GM10266 (cell line): ENCODE measurements around the gene SLC44A5.

Experiments
- DNase-seq: peaks from one replicate; pipeline ENCODE4 v3.0.0; 2012; ENCODE audit errors: extremely low spot score
- CTCF ChIP-seq: IDR thresholded peaks from 2 replicates; pipeline ENCODE4 v1.5.1; 2012; ENCODE audit warnings: mild to moderate bottlenecking, low read depth; ENCODE audit not compliant: control insufficient read depth, insufficient read depth; ENCODE audit errors: missing control alignments

The SLC44A5 gene

GRCh38 chr1:75312620-75313019, 298.3 kb downstream of the SLC44A5 start:
- DNase-seq: no peak
- TF ChIP-seq CTCF: no peak

DNA sequence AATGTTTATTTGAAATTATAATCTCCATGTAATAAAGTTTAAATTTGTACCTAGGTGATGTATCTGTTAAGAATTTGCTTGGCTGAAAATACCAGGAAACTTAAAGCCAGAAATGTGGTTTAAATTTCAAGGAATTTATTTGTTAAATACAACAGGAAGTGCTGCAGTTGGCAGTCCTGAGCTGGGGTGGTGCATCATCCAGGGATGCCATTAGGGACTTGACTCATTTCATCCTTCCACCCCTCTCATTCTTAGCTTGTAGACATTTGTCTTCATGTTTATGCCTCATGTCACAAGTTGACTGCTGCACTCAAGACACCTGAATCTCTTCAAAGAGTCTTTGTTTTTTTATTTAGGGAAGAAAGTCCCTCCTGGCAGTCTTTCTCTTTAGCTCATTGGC, 300.8 kb downstream of the SLC44A5 start:
- DNase-seq: no peak
- TF ChIP-seq CTCF: no peak

GRCh38 chr1:75308365-75308764, 302.5 kb downstream of the SLC44A5 start:
- TF ChIP-seq CTCF: no peak
- no peak for DNase-seq

- TF ChIP-seq CTCF: no peak
- DNase-seq: no peak
Measured at GRCh38 chr1:75305061-75305460, 305.9 kb downstream of the SLC44A5 start.

GRCh38 chr1:75293270-75293669, 317.6 kb downstream of the SLC44A5 start:
- DNase-seq: no peak
- TF ChIP-seq CTCF: no peak

GRCh38 chr1:75292013-75292412, 318.9 kb downstream of the SLC44A5 start:
- DNase-seq: no peak
- TF ChIP-seq CTCF: no peak

DNA sequence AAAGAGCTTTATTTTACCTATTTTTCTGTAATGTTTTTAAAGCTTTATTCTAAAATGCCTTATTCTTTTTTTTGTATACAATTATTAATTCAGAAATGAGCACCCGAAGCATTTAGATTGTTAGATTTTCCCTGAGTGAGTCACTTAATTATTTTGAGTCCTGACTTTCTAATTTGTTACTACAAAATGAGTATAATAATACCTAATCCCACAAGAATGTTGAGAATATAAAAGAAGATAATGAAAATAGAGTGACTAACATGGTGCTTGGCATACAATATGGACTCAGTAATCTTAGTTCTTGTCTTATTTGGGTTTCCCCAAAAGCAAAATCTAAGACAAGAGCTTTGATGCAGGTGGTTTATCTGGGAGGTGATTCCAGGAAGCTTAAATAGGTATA, 334.5 kb downstream of the SLC44A5 start:
- TF ChIP-seq CTCF: no peak
- no peak for DNase-seq
